Measurements from ENCODE around the gene RSAD1.

- TF ChIP-seq CTCF (tag by site-specific recombination; IDR thresholded peaks at IDR 0.05): no peak
- TF ChIP-seq ZNF174 (tag by site-specific recombination; IDR thresholded peaks at IDR 0.05): no peak
- no peak for TF ChIP-seq ZNF785 (tag by site-specific recombination; IDR thresholded peaks at IDR 0.05)
Observed at GRCh38 chr17:50482110-50482509, 3.5 kb downstream of the RSAD1 start.
